ENCODE measurements around the gene LRRC27.

Gene LRRC27

GRCh38 chr10:132405463-132405991 lies 73.5 kb downstream of the LRRC27 start:
- no peak for DNase-seq

GRCh38 chr10:132406181-132406580 lies 74.2 kb downstream of the LRRC27 start:
- DNase-seq: no peak

GRCh38 chr10:132406750-132407149 lies 74.8 kb downstream of the LRRC27 start:
- no peak for DNase-seq

- no peak for DNase-seq
These were observed 75.3 kb downstream of the LRRC27 start for GRCh38 chr10:132407243-132407746.

DNA sequence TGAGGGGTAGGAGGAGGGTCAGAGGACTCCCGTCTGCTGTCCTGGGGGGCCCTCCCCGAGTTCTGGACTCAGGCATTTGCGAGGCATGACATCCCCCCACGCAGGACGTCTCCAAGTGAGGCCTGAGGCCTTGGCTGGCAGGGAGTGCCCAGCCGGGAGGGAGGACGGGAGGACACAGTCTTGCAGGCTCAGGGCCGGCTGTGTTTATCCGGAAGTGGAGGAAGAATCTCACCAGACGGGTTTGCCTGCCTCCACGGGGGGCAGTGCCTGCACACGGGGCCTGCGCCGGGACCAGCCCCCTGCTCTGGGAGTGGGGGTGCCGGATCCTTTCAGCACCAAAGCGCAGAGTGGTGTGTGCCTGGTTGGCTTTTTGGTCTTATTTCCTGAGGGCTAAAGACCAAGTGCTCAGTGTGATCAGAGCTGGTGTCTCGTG lies 75.9 kb downstream of the LRRC27 start:
- DNase-seq: peak; percentile 32 to 39

- no peak for DNase-seq
These were observed 76.4 kb downstream of the LRRC27 start for GRCh38 chr10:132408367-132408781.

DNA sequence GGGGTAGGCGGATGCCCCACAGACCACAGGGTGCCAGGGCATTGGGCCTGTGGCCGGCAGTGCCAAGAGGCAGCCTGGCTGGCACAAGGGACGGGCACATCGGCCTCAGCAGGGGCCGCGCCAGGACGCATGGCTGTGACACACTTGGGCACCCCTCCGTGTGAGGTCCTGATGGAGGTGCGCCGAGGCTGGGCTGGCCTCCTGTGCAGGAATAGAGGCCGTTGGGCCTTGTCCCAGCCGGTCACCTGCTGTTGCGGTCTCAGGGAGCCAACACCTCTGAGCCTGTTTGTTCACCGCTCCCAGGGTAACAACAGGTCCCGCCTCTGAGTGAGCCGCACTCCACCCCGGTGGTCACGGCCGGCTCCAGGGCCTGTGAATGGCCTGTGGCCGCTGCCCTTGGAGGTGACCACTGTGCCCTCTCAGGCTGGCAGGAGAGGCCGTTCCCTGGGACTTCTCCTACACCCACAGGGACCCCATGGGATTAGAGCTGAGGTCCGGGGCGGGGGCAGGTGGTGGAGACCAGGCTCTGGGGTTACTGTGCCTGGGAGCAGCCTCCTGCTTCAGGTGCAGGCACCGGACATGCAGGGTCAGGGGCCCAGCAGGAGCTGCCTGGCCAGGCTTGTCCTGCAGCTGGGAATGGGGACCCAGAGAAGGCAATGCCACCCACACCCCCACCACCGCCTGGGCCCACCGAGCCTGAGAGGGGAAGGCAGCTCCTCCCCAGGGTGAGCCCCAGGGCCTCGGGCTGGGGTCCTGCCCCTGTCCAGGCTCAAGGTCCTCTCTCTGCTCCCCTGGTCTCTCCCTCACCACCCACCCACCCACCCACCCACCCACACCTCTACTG lies 77.1 kb downstream of the LRRC27 start:
- DNase-seq: no peak

DNA sequence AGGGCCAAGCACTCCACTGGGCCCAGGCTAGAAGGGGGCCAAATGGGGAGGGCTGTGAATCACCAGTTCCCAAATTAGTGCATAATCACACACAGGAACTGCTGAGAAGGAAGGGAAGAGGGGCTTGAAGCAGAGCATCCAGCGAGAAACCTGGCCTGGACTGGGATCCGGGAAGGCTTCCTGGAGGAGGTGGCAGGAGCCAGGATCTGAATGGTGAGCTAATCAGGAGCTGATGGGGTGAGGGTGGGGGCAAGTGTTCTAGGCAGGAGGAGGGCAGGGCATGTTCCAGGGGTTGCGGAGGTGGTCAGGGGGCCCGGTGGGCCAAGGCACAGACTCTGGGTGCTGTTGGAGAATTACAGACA lies 77.7 kb downstream of the LRRC27 start:
- no peak for DNase-seq

DNA sequence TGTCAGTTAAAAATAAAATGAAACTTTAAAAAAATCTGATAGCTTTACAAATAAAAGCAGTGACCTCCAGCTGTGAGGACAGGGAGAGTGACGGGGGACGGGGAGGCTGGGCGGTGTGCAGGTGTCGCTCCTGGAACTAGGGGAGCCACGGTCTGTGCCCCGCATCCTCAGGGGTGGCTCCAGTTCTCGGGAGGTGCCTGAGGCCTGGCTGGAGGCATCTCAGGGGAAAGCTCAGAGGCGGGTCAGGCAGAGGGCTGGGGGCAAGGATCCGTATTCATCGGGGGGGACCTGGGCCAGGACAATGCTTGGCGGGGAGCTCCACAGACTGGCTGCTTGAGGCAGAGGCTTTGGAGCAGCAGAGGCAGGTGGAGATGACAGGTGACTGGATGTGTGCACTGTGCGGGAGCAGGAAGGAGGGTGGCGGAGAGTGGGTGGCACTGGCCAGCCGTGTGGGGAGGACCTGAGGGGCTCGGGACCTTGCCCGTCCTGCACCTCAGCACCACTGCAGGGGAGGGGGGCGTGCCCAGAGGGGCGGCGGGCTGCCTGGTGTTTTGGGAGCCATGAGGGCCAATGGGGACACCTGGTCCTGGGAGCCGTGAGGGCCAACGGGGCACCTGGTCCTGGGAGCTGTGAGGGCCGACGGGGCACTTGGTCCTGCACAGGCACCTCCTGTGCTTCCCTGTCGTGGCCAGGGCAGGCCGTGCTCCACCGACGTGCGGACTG lies 78.2 kb downstream of the LRRC27 start:
- no peak for DNase-seq

DNA sequence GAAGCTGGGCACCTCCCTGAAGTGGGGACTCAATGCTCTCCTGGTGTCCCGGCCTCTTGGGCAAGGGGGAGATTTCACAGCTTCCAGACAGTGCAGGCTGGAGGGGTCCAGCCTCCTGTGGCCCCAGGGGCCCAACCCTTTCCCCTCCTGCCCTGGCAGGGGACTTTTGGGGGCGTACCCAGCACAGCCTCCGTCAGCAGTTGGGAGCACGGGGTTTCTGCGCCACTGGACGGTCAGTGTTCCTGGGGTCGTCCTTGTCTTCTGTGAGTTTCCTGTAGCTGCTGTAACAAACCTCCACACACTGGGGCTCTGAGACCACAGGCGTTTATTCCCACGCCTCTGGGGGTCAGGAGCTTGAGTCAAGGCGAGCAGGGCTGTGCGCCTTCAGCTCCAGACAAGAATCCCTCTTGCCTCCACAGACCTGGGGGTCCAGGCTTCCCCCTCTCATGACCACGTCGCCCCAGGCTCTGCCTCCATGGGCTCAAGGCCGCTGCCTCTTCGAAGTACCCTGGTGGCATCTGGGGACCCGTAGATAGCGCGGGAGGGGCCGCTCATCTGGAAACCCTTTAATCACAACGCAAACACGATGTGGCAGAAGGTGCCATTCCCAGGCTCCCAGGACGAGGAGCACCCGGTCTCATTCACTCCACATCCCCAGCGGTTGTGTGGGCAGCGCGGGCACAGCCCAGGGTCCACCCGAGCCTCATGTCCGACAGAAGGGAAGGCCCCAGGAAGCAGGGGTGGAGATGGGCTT lies 79.0 kb downstream of the LRRC27 start:
- no peak for DNase-seq

GRCh38 chr10:132411561-132412253 lies 79.7 kb downstream of the LRRC27 start:
- DNase-seq: no peak

GRCh38 chr10:132412316-132413192 lies 80.6 kb downstream of the LRRC27 start:
- DNase-seq: no peak

DNA sequence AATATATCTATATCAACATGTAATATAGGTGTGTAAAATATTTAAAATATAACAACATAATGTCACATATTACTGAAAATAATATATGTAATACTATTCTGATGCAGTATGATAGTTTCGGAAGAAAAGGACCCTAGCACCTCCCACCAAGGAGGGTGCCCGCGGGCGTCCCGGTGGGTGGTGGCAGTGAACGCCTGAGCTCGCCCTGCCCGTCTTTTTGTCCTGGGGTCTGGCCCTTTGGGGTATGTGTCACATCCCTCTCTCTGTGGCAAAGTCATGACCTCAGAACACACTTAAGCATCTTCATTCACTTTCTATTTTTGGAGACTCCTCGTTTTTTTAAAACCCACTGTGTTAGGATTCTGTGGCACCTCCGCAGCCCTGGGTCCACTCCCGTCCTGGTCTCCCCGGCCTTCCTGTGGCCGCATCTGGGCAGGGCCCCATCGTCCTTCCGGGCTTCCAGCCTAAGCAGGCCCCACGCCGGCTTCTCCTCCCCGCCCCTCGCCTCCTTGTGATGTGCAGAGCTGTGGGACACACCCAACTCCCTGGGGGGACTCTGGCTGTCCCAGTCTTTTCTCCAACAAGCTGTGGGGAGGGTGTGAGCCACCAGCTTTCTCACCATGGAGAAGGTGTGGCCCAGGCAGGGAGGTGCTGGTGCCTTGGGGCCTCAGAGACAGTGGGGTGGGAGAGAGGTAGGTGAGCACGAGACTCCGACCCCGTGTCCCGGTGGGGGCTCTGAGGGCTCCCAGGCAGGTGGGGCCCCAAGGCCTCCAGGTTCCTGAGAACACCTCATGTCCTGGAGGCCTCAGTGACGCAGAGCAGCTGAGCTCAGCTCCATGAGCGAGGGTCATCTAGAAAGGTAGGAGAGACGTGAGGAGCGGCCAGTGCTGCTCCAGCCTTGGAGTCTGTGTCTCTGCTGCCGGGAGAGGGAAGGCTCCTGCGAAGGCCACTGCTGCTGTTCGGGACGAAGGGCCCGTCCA lies 81.5 kb downstream of the LRRC27 start:
- no peak for DNase-seq

DNA sequence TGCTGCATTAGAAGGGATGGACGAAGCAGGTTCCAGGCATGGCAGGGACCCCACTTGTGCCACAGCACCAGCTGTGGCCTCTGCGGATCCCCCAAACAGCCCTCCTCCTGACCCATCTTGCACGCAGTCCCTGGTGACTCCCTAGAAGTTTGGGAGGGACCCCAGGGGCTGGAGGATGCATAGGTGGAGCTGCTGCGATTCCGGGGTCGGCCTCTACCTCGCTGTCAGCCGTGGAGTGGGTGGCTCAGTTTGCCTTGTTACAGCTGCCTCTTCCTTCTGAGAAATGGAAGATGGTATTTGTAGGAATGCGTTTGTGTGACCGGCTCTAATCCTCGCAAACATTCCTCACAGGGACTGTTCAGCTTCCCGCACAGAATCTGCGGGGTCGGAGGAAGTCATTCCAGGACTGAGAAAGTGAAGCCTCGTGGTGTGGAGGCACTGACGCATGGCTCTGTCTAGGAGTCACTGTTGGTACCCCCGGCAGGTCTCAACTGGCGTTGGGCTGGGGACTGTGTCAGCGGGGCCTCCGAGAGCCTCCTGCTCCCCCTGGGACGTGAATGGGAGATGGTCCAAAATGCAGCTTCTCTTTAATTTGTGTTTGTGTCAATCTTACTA lies 82.5 kb downstream of the LRRC27 start:
- no peak for DNase-seq

- DNase-seq: no peak
These were observed 83.3 kb downstream of the LRRC27 start for GRCh38 chr10:132415255-132415654.

GRCh38 chr10:132415956-132416355 lies 84.0 kb downstream of the LRRC27 start:
- DNase-seq: no peak

GRCh38 chr10:132416566-132417256 lies 84.7 kb downstream of the LRRC27 start:
- no peak for DNase-seq

DNA sequence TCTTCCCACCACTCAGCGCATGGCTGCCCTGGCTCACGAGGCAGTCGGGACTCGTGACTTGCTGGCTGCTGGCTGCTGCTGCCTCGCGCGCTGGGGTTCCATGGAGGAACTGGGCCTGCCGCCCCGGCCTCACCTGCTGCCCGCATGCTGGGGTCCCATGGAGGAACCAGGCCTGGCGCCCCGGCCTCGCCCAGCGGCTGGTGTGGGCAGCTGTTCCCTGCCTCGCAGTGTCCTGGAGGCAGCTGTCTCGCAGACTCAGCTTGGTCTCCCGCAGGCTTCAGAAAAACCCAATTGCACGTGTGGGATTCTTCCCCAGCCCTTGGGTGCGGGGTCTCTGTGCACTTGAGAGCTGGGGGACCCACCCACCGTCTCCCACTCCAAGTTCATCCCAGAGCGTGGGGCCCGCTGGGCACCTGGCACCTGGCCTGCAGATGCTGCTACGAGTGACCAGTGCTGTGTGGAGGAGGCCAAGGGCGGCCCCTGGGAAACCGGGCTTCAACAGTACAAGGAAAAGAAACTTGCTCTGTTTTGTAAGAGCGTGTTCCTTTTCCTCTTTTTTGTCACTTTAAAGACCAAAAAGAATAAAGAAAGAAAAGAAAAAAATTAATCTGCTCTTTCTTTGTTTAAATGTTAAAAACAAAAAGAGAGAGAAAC lies 85.4 kb downstream of the LRRC27 start:
- no peak for DNase-seq
